GM20000 (cell line): ENCODE results near the gene SPSB3.

Experiments
- DNase-seq: peaks from one replicate; pipeline ENCODE4 v3.0.0; 2012; ENCODE audit warnings: low spot score
- TF ChIP-seq, protein P1 (sequence below): IDR thresholded peaks from 2 replicates; pipeline ENCODE4 v1.5.1; 2012; ENCODE audit warnings: mild to moderate bottlenecking, control low read depth; ENCODE audit errors: extremely low read depth, missing control alignments

SPSB3 gene

DNA sequence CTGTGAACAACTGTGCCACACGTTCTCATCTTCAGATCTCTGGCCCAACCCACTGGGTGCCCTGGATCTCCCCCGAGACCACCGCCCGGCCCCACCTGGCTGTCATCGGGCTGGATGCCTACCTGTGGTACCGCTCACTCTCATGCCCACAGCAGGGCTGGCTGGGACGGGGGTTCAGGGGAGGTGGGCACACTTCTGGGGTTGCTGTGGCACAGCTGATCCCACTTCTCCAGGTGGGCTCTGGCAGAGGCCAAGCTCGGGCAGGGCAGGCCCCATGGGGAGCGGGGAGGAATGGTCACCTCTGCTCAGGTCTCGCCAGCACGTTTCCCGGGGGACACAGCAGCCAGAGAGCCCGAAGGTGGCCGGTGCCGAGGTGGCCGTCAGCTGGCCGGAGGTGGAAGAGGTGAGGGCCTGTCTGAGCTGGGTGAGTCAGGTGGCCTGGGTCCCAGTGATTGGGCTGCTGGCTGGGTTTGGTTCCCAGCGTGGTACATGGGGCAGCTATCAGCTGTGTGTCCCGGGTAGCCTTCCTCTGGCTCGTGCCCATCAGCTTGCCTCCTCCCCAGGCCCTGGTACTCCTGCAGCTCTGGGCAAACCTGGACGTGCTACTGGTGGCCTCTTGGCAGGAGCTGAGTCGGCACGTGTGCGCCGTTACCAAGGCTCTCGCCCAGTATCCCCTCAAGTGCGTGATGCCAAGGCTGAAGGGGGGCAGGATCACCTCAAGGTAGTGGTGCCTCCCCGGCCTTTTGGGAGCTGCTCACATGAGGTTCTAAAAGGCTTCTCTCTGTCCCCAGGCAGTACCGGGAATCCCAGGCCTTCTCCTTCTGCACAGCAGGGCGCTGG lies 7.1 kb downstream of the SPSB3 start:
- TF ChIP-seq, protein P1, sequence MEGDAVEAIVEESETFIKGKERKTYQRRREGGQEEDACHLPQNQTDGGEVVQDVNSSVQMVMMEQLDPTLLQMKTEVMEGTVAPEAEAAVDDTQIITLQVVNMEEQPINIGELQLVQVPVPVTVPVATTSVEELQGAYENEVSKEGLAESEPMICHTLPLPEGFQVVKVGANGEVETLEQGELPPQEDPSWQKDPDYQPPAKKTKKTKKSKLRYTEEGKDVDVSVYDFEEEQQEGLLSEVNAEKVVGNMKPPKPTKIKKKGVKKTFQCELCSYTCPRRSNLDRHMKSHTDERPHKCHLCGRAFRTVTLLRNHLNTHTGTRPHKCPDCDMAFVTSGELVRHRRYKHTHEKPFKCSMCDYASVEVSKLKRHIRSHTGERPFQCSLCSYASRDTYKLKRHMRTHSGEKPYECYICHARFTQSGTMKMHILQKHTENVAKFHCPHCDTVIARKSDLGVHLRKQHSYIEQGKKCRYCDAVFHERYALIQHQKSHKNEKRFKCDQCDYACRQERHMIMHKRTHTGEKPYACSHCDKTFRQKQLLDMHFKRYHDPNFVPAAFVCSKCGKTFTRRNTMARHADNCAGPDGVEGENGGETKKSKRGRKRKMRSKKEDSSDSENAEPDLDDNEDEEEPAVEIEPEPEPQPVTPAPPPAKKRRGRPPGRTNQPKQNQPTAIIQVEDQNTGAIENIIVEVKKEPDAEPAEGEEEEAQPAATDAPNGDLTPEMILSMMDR = no peak

GRCh38 chr16:1774448-1774780 lies 8.0 kb downstream of the SPSB3 start:
- TF ChIP-seq, protein P1 = no peak
- no peak for DNase-seq

More for the DNA sequence above, 7.1 kb downstream of the SPSB3 start:
- DNase-seq = no peak

- TF ChIP-seq, protein P1 = no peak
- DNase-seq = no peak
Measured at GRCh38 chr16:1773703-1774447, 8.5 kb downstream of the SPSB3 start.

DNA sequence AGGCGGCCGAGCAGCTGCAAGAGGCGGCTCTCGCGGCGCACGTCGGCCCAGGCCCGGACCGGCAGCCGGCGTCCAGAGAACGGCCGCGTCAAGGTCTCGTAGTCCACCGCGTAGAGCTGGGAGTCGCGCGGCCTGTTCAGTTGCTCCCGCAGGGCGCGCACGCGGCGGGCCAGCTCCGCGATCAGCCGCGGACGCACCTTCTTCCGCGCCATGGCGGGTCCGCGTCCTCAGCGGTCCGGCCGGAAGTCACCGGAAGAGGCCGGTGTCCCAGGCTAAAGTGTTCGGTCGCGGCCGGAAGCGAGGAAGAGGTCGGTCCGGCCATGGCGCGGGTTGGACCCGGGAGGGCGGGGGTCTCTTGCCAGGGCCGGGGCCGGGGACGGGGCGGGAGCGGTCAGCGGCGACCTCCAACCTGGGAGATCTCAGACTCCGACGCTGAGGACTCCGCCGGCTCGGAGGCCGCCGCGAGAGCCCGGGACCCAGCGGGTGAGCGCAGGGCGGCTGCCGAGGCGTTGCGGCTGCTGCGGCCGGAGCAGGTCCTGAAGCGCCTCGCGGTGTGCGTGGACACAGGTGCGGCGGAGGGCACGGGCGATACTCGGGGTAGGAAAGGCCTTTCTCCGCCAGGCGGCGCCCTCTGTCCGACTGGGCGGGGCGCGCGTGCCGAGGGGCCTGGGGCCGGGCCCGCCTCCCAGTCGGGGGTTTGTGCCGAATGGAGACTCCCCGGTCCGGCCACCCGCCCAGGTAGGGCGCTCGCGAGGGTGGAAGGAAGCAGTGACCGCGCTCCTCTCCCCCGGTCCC lies 9.3 kb downstream of the SPSB3 start, which contains the start of gene MRPS34:
TSS of gene MRPS34 (minus strand) at position 227 of the 795 bp plus-strand sequence. CDS start at position 212, 15 bp downstream.
- DNase-seq = peak; percentile 94
- TF ChIP-seq, protein P1 = peak; percentile 90

DNA sequence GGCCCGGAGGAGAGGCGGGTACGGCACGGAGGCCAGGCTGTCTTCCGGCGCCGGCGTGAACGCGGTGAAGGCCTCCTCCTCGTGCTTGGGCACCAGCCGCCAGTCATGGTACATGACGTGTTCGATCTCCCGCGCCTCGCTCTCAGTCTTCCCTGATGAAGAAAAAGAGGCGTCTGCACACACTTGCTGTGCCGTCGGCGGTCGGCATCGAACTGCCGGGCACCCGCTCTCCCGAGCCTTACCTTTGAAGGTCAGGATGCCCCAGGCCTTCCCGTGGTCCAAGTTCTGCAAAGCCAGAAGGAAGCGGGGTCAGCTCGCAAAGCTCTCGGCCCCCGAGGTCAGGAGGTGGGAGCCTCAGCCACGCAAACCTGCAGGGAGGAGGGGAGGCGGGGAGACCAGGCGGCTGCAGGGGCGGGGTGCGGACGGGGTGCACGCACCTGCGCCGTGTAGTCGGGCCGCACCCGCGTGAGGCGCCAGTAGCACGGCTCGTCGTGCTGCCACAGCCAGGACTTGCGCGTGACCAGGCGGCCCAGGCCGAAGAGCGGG lies 9.9 kb downstream of the SPSB3 start, which contains the start of gene EME2:
TSS of gene EME2 (plus strand) at position 449 of the 546 bp plus-strand sequence. CDS start 418 bp downstream, outside the sequence.
- DNase-seq = peak; percentile 61
- TF ChIP-seq, protein P1 = no peak

DNA sequence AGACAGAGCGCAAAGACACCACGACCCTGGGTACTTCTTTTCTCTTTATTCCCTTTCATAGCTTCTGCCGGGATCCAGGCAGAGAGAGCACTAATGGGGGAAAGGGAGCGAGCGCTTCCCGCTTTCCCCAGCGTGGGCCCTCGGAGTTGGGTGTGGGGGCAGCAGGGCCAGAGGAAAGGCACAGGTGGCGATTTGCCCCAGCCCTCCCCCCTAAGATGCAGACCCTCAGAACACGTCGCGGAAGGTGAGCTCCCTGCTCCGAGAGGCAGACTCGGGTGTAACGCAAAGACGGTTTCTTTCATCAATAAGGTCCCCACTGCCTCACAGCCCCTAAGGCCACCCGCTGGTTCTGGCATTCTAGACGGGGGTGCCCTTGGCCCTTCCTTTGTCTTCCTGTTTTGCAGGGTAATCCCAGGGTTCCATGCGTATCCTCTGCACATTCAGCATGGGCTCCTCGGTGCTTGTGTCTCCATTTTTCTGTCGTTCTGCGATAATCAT lies 10.5 kb downstream of the SPSB3 start:
- TF ChIP-seq, protein P1 = no peak
- DNase-seq = no peak
